ENCODE measurements around the gene NFE2L1.
"Not testable (repeated sequence)": the region's sequence is repeated elsewhere in the genome, so short reads cannot be mapped to it uniquely, and the experiment has no call there.

Gene NFE2L1

DNA sequence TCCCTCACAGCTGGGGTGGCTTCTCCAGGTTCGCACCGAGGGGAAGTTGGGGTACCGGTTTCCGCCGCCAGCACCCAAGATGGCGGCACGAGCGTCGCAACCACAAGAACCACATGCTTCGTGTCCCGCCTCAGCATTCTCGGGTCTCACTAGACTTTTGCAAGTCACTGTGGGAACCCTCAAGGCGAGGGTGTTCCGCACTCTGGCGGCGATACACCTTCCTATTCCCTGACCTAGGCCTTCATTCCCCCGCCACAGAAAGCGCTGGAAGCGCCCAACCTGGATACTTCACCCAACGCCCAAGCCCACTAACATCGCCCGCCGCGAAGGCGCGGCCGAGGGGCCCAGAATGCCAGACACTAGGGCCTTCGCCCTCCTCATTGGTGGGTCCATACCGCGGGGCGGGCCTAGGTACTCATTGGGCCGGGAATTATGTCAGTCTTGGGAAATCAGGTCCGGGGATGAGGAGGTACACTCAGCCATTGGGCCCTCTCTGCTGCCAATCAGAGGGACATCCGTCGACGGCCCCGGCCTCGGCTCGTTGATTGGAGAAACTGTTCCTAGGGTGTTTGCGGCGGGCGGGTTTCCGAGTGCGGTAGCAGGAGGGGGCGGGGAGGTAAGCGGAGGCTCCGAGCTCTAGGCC lies at the start of gene NFE2L1:
NFE2L1 (plus strand) TSS at position 619 of the 643 bp plus-strand sequence. CDS start 2,760 bp downstream, outside the sequence.
- peak; percentile 100 for DNase-seq (ENCODE audit: low read depth)

- DNase-seq (ENCODE audit: low read depth), result no peak
Observed at GRCh38 chr17:47999582-47999981, 48.6 kb upstream of the NFE2L1 start.

DNA sequence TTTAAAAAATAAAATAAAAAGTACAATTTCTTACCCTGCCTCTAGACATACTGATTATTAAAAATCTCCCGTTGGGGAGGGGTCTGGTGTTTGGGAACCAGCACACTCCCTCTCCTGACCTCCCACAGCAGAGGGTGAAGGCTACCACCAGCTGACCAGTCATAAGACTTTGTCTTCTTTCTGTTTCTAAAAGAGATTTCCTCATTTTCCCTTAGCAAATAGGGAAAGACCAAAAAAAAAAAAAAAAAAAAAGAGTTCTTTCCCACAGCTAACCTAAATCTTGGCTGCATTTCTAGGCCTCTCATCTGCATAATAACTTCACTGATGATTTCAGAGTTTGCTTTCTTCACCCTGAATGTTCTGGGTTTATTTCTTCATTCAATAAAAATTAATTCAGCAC lies 47.0 kb upstream of the NFE2L1 start:
- peak; percentile 74 for DNase-seq (ENCODE audit: low read depth)

DNA sequence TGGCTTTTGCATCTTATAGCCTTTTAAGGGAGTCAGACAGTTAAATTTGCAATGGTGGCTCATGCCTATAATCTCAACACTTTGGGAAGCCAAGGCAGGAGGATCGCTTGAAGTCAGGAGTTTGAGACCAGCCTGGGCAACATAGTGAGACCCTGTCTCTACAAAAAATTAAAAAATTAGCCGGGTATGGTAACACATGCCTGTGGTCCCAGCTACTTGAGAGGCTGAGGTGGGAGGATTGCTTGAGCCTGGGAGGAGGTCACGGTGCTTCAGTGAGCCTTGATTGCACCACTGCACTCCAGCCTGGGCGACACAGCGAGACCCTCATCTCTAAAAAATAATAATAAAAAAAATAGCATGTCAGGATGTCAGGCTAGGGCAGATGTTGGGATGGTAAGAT lies 46.5 kb upstream of the NFE2L1 start:
- DNase-seq (ENCODE audit: low read depth), result not testable (repeated sequence)

DNA sequence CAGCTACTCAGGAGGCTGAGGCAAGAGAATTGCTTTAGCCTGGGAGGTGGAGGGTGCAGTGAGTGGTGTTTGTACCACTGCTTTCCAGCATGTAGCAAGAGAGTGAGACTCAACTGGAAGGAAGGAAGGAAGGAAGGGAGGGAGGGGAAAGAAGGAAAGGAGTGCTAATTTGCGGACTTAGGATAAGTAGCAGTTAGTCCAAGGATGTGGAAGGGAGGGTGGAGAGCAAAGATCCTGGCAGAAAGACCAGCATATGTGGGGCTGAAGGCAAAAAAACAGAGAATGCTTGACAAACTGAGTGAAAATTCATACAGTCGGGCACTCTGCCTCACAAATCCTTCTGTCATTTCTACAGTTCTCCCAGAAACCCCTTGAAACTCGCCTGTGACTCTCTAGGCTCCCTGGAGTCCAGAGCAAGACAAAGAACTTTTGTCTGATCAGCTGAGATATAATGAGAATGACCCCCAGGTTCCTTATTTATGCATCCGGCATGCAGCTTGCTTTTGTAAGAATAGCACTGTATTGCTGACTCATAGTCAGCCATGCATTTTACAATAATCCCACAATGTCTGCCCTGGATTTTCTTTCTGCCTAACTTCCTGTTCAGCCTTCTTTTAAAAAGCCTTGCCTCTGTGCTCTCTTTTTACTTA lies 45.8 kb upstream of the NFE2L1 start:
- peak; percentile 90 for DNase-seq (ENCODE audit: low read depth)

GRCh38 chr17:48002916-48003416 lies 45.2 kb upstream of the NFE2L1 start:
- DNase-seq (ENCODE audit: low read depth), result peak; percentile 58

DNA sequence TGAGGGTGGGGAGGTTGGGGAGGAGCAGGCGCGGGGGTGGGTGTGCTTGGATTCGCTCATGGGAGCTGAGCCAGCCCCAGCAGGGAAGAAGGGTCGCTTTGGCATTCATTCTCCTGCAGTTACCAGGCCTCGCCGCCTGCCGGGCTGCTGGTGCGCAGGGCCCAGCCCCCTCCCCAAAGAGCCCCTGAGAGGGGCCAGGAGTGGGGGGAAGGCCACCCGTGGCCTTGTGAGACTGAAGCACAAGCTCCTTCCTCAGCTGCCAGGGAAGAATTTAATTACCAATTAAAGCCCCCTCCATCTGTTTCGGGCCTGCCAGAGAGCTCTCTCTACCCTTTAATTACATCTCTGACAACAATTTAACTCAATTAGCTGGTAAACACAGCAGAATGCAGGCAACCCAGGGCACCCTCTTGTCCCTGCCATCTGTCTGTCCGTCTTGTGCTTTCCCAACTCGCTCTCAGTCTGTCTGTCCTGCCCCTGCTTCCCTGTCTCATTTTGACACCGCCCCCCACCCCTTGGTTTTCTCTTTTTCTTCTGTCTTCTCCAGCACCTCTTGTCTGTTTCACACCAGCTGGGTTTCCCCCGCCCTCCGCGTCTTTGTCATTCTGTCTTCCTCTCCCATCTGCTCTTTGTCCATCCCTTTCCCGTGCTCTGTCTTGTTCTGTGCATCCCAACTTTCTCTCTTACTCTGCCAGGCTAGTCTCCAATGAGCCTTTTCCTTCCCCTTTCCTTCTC lies 44.6 kb upstream of the NFE2L1 start:
- DNase-seq (ENCODE audit: low read depth), result no peak

GRCh38 chr17:48004983-48005382 lies 43.2 kb upstream of the NFE2L1 start:
- DNase-seq (ENCODE audit: low read depth), result no peak

- no peak for DNase-seq (ENCODE audit: low read depth)
Observed at GRCh38 chr17:48006936-48007709, 41.0 kb upstream of the NFE2L1 start.

DNA sequence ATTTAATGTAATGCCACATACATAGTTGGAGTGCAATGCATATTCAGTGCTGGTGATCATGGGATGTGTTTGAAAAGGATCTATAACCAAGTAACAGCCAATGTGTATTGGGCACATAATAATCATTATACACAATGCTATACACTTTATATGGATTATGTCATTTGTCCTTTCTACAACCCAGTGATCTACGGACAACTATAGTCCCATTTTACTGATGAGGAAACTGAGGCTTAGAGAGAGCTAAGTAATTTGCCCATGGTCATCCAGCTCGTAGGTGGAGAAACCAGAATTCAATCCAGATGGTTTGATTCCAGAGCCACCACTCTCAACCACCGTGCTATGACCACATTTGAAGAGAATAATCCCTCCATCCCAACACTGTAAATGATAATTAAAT lies 38.0 kb upstream of the NFE2L1 start:
- no peak for DNase-seq (ENCODE audit: low read depth)

- no peak for DNase-seq (ENCODE audit: low read depth)
Observed at GRCh38 chr17:48011405-48012150, 36.6 kb upstream of the NFE2L1 start.

- DNase-seq (ENCODE audit: low read depth), result no peak
Observed at GRCh38 chr17:48012151-48012520, 36.0 kb upstream of the NFE2L1 start.

GRCh38 chr17:48012654-48013053 lies 35.5 kb upstream of the NFE2L1 start:
- DNase-seq (ENCODE audit: low read depth), result no peak

DNA sequence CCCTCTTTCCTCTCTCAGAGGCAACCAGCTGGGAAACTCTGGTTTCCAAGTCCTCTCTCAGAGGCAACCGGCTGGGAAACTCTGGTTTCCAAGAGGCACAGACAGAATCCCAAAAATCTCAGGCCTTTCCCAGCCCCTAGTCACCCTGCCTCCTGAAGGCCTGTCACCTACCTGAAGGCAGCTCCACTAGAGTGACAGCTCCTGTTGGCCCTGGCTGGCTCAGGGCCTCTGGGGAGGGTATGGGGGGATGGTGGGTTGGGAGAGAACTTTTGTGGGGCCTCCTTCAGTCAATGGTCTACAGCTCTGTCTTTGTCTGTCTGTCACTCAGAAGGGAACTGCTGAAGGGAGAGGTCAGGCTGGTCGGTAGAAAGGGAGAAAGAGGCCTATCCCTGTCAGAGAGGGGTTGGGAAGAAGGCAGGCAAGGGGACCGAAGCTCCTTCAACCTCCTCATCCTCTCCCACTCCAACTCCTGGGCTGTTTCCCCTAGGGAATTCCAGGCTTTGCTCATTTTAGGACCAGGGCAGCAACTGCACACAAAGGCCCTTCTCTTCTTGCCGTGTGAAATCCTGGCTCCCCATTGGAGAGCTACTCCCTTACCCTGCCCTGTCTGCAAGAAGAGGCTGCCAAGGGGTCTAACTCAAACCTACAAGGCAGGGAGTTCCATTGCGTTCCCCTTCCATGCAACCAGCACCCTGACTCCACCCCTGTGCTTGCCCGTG lies 34.1 kb upstream of the NFE2L1 start:
- DNase-seq (ENCODE audit: low read depth), result no peak

DNA sequence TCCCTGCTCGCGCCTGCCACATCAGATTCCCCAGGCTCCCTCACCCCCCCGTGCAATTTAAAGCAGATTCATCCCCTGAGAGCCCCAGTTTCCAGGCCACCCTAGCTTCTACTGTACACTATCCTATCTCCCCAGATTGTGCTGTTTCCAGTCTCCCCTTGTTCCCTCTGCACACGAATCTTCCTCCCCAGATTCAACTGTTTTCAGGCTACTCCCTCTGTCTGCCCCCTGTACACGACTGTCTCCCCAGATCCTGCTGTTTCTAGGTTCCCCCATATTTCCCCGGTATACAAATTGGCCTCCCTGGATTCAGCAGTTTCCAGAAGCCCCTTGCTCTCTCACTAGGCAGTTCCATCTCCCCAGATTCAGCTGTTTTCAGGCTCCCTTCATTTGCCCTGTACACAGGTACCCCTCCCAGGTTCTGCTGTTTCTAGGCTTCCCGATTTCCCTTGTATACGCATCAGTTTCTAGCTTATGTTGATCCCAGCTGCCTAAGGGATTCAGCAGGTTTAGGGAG lies 33.5 kb upstream of the NFE2L1 start:
- no peak for DNase-seq (ENCODE audit: low read depth)

DNA sequence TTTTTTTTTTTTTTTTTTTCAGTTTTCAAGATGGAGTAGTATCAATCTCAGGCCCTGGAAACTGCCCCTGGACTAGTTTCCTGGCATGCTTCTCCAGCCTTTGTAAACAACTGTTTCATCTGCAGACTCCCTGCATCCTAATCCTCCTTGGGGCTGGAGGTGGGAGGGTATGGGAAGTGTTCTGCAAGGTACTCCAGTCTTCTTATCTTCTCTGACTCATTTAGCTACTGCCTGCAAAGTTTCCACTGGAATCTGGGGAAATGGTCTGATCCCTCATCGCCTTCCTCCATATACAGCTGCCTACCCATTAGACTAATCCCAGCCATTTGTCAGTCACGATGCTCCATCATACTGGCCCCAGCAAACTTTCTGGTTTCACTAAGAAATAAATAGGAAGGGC lies 32.0 kb upstream of the NFE2L1 start:
- DNase-seq (ENCODE audit: low read depth), result peak; percentile 100

- not testable (repeated sequence) for DNase-seq (ENCODE audit: low read depth)
Observed at GRCh38 chr17:48017817-48018158, 30.4 kb upstream of the NFE2L1 start.

DNA sequence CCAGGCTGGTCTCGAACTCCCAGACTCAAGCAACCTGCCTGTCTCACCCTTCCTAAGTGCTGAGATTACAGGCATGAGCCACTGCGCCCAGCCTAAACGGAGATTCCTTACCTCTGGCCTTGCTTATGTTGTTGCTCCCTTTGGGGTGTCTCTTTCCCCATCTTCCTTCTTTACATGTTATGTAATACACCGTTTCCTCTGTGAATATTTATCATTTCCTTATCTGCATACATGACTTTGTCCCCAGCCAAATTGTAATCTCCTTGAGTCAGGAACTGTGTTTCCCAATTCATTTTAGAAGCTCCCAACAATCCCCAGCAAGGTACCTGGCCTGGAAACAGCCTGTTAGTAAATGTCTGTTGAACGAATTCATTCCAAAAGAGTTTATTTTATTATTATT lies 26.2 kb upstream of the NFE2L1 start:
- DNase-seq (ENCODE audit: low read depth), result peak; percentile 48

GRCh38 chr17:48022901-48023300 lies 25.3 kb upstream of the NFE2L1 start:
- DNase-seq (ENCODE audit: low read depth), result no peak

DNA sequence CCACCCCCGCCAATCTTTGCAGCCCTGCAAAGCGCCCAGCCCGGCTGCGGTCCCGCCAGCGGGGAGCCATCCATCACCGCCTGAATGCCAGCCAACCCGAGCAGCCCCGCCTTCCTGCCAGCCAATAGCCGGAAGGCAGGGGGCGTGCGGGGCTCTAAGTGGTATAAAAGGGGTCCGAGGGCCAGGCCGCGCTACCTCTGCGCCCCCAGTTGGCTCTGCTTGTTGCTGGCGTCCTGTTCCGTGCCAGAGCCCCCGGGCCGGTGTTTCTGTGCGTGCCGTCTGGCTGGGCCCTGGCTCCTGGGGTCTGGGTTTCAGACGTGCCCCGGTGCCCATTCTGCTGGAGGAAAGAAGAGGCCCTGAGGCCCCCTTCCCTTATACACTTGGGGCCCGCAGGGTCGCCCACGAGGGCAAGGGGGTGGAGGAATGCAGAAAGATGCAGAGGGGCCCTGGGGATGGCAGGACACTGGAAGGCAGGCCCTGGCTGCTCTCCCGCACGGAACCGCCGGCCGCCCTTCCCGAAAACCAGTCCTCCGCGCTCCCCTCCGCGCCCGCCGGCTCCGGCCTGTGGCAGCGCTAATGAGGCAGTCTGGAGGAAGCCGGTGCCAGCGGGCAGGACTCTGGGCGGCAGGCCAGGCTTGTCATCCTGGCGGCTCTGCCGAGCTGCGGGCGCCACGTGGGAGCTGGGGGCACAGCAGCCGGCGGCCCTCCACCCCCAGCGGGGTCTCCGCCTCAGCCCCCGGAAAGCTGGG lies 24.6 kb upstream of the NFE2L1 start:
- DNase-seq (ENCODE audit: low read depth), result peak; percentile 55
